Fibroblast of skin of right quadriceps (primary cell): Measurements from ENCODE around the gene OTOA.
"Not testable (repeated sequence)": the region's sequence is repeated elsewhere in the genome, so short reads cannot be mapped to it uniquely, and the experiment has no call there.

Experiments used
- DNase-seq: peaks from one replicate; pipeline ENCODE4 v3.0.0-alpha.2; 2013

Gene OTOA

GRCh38 chr16:21683184-21683583 is 19.4 kb downstream of the OTOA start:
- no peak for DNase-seq

GRCh38 chr16:21684199-21684598 is 20.4 kb downstream of the OTOA start:
- DNase-seq: no peak

GRCh38 chr16:21685034-21685455 is 21.3 kb downstream of the OTOA start:
- DNase-seq: no peak

GRCh38 chr16:21689107-21689506 is 25.3 kb downstream of the OTOA start:
- no peak for DNase-seq

- DNase-seq: not testable (repeated sequence)
Measured at GRCh38 chr16:21690967-21691366, 27.2 kb downstream of the OTOA start.

- DNase-seq: peak; percentile 7
Measured at GRCh38 chr16:21694609-21695008, 30.8 kb downstream of the OTOA start.

- DNase-seq: no peak
Measured at GRCh38 chr16:21697032-21697431, 33.3 kb downstream of the OTOA start.

GRCh38 chr16:21698169-21699032 is 34.6 kb downstream of the OTOA start:
- DNase-seq: no peak

- no peak for DNase-seq
Measured at GRCh38 chr16:21701271-21701670, 37.5 kb downstream of the OTOA start.

- no peak for DNase-seq
Measured at GRCh38 chr16:21702276-21702675, 38.5 kb downstream of the OTOA start.

GRCh38 chr16:21703156-21703555 is 39.4 kb downstream of the OTOA start:
- no peak for DNase-seq

- DNase-seq: no peak
Measured at GRCh38 chr16:21703589-21704174, 39.9 kb downstream of the OTOA start.

GRCh38 chr16:21704266-21704665 is 40.5 kb downstream of the OTOA start:
- DNase-seq: no peak

- no peak for DNase-seq
Measured at GRCh38 chr16:21704733-21705132, 41.0 kb downstream of the OTOA start.

- DNase-seq: peak; percentile 55
Measured at GRCh38 chr16:21708533-21709115, 44.9 kb downstream of the OTOA start.

- no peak for DNase-seq
Measured at GRCh38 chr16:21710938-21711337, 47.2 kb downstream of the OTOA start.

GRCh38 chr16:21713549-21714368 is 50.0 kb downstream of the OTOA start:
- no peak for DNase-seq

GRCh38 chr16:21714369-21714618 is 50.5 kb downstream of the OTOA start:
- DNase-seq: not testable (repeated sequence)

GRCh38 chr16:21717608-21718007 is 53.8 kb downstream of the OTOA start:
- DNase-seq: no peak

- no peak for DNase-seq
Measured at GRCh38 chr16:21719283-21719682, 55.5 kb downstream of the OTOA start.

- no peak for DNase-seq
Measured at GRCh38 chr16:21720533-21720932, 56.8 kb downstream of the OTOA start.

GRCh38 chr16:21722771-21723455 is 59.1 kb downstream of the OTOA start:
- no peak for DNase-seq

- DNase-seq: no peak
Measured at GRCh38 chr16:21723532-21723931, 59.8 kb downstream of the OTOA start.
